LNCAP (cell line): Measurements from ENCODE around the gene ACP6.

Source experiments
- CTCF ChIP-seq: fragments of 450-650 bp; IDR thresholded peaks from 2 replicates; pipeline ENCODE4 v1.5.1; 2017; ENCODE audit warnings: mild to moderate bottlenecking

ACP6 gene

GRCh38 chr1:147625362-147625995 is 44.8 kb downstream of the ACP6 start:
- TF ChIP-seq CTCF = no peak

GRCh38 chr1:147624529-147624928 is 45.8 kb downstream of the ACP6 start:
- TF ChIP-seq CTCF = no peak

- TF ChIP-seq CTCF = no peak
Measured at GRCh38 chr1:147624011-147624410, 46.3 kb downstream of the ACP6 start.

- TF ChIP-seq CTCF = no peak
Measured at GRCh38 chr1:147622731-147623130, 47.6 kb downstream of the ACP6 start.

- TF ChIP-seq CTCF = no peak
Measured at GRCh38 chr1:147620543-147620942, 49.8 kb downstream of the ACP6 start.

GRCh38 chr1:147619741-147620140 is 50.6 kb downstream of the ACP6 start:
- TF ChIP-seq CTCF = no peak

- TF ChIP-seq CTCF = no peak
Measured at GRCh38 chr1:147618771-147619170, 51.6 kb downstream of the ACP6 start.

- no peak for TF ChIP-seq CTCF
Measured at GRCh38 chr1:147618077-147618569, 52.2 kb downstream of the ACP6 start.
